Measurements from ENCODE around the gene SLC6A8.
"Not testable (repeated sequence)": the region's sequence is repeated elsewhere in the genome, so short reads cannot be mapped to it uniquely, and the experiment has no call there.

SLC6A8 gene

DNA sequence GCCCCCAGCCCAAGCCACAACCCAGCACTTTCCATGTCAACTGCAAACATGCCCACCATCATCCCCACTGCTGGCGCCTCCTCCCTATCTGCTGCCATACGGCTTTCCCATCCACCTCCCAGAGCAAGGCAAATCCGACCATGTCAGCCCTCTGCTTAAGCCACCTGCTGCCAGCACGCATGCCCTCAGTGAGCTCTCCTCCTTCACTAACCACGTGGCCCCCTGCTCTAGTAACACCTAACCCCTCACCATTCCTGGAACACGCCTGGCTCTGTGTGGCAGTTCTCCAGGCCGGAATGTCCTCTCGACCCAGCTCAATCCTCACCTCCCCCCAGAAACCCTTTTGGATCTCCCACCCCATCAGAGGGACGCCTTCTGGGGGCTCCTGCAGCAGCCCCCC, 19.1 kb downstream of the SLC6A8 start:
- DNase-seq (ENCODE audit: low read depth, low spot score) = no peak

DNA sequence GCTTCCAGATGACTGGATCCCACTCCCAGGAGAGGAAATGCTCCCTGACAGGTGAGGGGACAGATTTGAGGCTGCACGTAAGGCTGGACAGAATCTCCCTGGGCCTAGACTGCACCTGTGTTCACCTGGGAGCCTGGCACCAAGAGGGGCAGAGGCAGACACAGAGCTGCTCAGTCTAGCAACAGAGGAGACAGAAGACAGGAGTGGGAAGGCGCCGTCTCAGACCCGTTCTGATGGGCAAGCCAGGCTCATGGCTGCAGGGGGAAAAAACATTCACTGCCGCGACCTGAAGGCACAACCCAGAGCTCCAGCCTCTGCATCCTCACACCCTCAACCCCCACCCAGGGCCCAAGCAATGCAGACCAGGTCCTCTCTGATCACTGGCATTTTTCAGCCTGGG, 19.7 kb downstream of the SLC6A8 start:
- no peak for DNase-seq (ENCODE audit: low read depth, low spot score)

- no peak for DNase-seq (ENCODE audit: low read depth, low spot score)
Observed at GRCh38 chrX:153708415-153708814, 20.7 kb downstream of the SLC6A8 start.

DNA sequence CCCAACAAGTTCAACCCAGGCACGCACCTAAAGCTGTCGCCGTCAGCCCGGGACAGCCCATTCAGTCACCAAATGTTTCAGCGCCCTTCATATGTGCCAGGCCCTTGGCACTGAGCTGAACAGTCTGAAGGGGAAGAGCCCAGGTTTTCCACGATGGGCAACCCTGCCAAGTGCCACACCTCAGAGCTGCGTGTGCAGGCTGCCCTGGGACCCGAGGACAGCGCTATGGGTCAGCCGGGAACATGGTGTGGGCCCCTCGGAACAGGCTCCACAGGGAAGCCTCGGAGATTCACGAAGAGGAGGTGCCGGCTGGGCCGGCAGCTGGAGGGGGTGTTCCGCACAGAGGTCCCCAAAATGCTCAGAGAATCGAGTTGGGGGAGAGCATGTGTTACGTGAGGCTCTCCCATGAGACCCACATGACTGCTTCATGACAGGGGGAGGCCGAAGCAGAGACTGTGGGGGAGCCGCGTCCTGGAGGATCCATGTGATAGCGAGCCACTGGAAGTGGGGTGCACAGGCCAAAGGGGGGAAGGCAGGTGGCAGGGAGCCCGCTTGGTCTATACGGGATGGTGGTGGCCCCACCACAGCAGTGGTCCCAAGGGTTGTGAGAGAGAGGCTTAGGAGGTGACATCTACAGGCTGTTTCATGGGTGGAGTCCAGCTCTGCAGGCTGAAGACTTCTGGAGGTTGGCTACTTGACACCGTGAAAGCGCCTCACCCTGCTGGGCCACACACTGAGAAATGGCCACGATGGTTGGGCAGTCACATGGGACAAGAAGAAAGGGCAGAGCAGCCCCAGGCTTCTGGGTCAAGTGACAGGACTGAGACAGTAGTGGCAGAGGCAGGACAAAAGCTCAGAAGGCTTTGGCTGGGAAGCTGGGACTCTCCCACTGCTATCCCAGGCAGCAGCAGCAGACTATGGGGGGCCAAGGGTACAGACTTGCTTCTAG, 22.3 kb downstream of the SLC6A8 start:
- no peak for DNase-seq (ENCODE audit: low read depth, low spot score)

- DNase-seq (ENCODE audit: low read depth, low spot score) = no peak
Observed at GRCh38 chrX:153714256-153714655, 26.5 kb downstream of the SLC6A8 start.

DNA sequence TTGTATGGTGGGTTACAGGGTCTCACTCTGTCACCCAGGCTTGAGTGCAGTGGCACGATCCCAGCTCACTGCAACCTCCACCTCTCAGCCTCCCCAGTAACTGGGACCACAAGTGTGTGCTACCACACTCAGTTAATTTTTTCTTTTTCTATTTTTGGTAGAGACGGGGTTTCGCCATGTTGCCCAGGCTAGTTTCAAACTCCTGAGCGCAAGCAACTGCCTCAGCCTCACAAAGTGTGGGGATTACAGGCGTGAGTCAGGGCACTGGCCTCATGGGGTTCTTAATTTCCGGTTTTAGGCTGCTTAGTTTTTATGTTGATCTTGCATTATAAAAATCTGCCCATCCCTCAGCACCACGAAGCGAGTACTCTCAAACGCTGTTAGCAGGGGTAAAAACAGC, 29.7 kb downstream of the SLC6A8 start:
- no peak for DNase-seq (ENCODE audit: low read depth, low spot score)

GRCh38 chrX:153719238-153719637, 31.5 kb downstream of the SLC6A8 start:
- DNase-seq (ENCODE audit: low read depth, low spot score) = no peak

DNA sequence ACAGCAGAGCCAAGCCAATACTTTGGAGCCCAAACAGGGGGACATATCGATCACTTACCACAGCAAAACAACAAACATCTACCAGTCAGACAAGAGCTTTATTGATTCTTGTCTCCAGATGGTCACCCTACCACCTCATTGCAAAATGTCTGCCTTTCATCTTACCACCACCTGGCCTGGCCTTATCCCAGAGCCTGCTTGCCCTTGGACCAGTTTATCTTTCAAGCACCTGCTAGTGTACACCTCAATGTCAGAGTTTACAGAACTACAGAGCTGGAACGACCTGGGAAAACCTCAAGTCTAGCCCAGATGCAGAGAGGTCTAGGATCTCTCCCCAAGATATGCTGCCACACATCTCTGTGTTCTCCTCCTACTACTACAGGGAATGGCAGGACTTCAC, 32.0 kb downstream of the SLC6A8 start:
- DNase-seq (ENCODE audit: low read depth, low spot score) = no peak

- DNase-seq (ENCODE audit: low read depth, low spot score) = no peak
Observed at GRCh38 chrX:153722704-153723350, 35.1 kb downstream of the SLC6A8 start.

- no peak for DNase-seq (ENCODE audit: low read depth, low spot score)
Observed at GRCh38 chrX:153723351-153724251, 35.9 kb downstream of the SLC6A8 start.

- DNase-seq (ENCODE audit: low read depth, low spot score) = no peak
Observed at GRCh38 chrX:153724252-153725038, 36.7 kb downstream of the SLC6A8 start, which contains the start of the genes ABCD1 and BCAP31. ABCD1 (plus strand) TSS chrX:153724856; CDS start chrX:153725267, 411 bp downstream. BCAP31 (minus strand) TSS chrX:153724387; CDS start chrX:153723244, 1,143 bp downstream.

GRCh38 chrX:153725039-153725831, 37.5 kb downstream of the SLC6A8 start:
- no peak for DNase-seq (ENCODE audit: low read depth, low spot score)

DNA sequence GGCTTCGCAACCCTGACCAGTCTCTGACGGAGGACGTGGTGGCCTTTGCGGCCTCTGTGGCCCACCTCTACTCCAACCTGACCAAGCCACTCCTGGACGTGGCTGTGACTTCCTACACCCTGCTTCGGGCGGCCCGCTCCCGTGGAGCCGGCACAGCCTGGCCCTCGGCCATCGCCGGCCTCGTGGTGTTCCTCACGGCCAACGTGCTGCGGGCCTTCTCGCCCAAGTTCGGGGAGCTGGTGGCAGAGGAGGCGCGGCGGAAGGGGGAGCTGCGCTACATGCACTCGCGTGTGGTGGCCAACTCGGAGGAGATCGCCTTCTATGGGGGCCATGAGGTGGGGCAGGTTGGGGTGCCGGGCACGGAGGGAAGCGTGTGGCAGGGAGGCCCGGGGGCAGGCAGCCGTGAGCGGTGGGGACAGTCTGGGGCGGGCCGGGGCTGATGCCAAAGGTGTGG, 38.1 kb downstream of the SLC6A8 start:
- no peak for DNase-seq (ENCODE audit: low read depth, low spot score)

GRCh38 chrX:153726286-153727122, 38.8 kb downstream of the SLC6A8 start:
- no peak for DNase-seq (ENCODE audit: low read depth, low spot score)

DNA sequence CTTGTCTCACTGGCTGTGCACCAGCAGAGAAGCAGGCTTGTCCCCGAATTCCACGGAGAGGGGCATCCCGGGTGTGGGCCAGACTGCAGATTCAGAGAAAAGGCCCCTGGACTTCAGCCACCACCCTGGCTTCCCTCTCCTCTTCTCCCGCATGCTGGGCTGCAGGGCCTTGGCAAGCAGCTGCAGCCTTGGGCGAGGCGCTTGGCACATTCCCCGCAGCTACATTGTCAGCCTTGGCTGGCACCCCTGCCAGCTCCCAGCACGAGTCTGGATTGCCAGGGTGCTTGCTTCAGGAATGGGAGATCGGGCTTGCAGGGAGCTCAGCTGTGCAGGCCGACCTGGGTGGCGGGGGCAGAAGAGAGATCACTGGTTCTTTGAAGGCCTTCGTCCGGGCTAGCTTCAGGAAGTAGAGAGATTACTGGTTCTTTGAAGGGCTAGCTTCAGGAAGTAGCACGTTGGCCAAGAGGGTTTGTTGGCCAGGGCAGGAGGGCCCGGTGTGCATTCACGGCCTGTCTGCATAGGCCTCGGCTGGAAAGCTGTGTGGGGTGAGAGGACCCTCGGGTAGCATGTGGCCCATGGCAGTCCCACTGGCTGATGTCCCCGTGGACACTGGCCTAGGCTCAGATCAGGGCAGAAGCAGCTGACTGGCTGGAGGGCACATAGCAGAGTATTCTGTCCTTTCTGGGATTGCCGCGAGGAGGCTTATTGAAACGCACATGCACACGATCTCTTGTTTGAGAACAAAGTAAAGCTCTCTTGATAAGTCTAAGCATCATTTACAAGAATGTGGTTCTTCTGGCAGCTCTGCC, 39.6 kb downstream of the SLC6A8 start:
- DNase-seq (ENCODE audit: low read depth, low spot score) = no peak

- no peak for DNase-seq (ENCODE audit: low read depth, low spot score)
Observed at GRCh38 chrX:153728095-153728494, 40.4 kb downstream of the SLC6A8 start.

DNA sequence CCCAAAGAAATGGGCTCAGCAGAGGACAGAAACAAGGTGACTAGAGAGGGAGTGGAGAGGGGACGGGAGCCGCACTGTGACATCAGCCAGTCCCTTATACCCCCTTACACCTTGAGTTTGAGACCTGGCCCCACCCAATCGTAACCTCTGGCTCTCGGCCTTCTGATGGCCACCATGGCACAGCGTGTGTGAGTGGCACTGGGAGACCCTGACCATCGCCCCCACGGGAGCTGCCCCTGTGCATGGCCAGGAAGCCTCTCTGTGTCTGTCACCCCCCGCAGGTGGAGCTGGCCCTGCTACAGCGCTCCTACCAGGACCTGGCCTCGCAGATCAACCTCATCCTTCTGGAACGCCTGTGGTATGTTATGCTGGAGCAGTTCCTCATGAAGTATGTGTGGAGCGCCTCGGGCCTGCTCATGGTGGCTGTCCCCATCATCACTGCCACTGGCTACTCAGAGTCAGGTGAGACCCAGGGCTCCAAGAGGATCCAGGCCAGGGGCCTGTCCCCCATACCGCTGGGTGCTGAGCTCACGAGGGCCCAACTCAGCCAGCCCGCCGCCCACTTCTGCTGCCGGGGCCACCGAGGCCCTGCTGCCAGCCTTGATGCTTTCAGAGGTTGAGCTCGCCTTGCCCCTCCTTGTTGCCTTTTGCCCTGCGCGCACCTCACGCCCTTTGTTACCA, 41.4 kb downstream of the SLC6A8 start:
- DNase-seq (ENCODE audit: low read depth, low spot score) = no peak

GRCh38 chrX:153730115-153730514, 42.4 kb downstream of the SLC6A8 start:
- DNase-seq (ENCODE audit: low read depth, low spot score) = not testable (repeated sequence)

Data from brain pericyte (primary cell).